Neural cell (in vitro differentiated cells): ENCODE results near the gene SYP. TPM values are rescaled to one million over a fixed set of nuclear protein-coding genes. Genes with fewer than 3 reads are reported as not detected.

Source experiments
- H2AFZ ChIP-seq: fragments of 200-600, 300-800 bp; sonication (generic), shearing (Covaris generic); 2 replicates; pipeline ENCODE4 v1.6.0; 2014; ENCODE audit warnings: low read depth, mild to moderate bottlenecking, antibody characterized with exemption, low read length, moderate library complexity
- H3F3A ChIP-seq: fragments of 200-600 bp; shearing (Covaris generic); 2 replicates; pipeline ENCODE4 v1.6.1; 2016; ENCODE audit warnings: mild to moderate bottlenecking, moderate library complexity, mixed read lengths, antibody characterized with exemption, low read length; ENCODE audit not compliant: insufficient read depth, poor library complexity, severe bottlenecking
- H3K27ac ChIP-seq: fragments of 200-600, 300-800 bp; sonication (generic), shearing (Covaris generic); 2 replicates; pipeline ENCODE4 v1.5.1; 2014; ENCODE audit warnings: mild to moderate bottlenecking, low read length, moderate library complexity
- H3K27me3 ChIP-seq: fragments of 300-800, 200-600 bp; sonication (generic), shearing (Covaris generic); 2 replicates; pipeline ENCODE4 v1.6.0; 2014; ENCODE audit warnings: mild to moderate bottlenecking, low read depth, low read length, moderate library complexity; ENCODE audit not compliant: insufficient read depth
- H3K36me3 ChIP-seq: fragments of 300-800, 200-600 bp; sonication (generic), shearing (Covaris generic); 2 replicates; pipeline ENCODE4 v1.5.1; 2014; ENCODE audit warnings: mild to moderate bottlenecking, antibody characterized with exemption, low read length, moderate library complexity; ENCODE audit not compliant: insufficient read depth
- H3K4me2 ChIP-seq: fragments of 300-800, 200-600 bp; sonication (generic), shearing (Covaris generic); 2 replicates; pipeline ENCODE4 v1.6.0; 2014; ENCODE audit warnings: mild to moderate bottlenecking, low read length
- H3K4me3 ChIP-seq: fragments of 300-800, 200-600 bp; sonication (generic), shearing (Covaris generic); 2 replicates; pipeline ENCODE4 v1.5.1; 2014; ENCODE audit warnings: mild to moderate bottlenecking, low read length, moderate library complexity
- H3K79me2 ChIP-seq: fragments of 200-600 bp; shearing (Covaris generic); replicated peaks from 2 replicates; pipeline ENCODE4 v1.6.0; 2014; ENCODE audit warnings: mild to moderate bottlenecking, low read length, moderate library complexity; ENCODE audit not compliant: insufficient read depth
- H3K9ac ChIP-seq: fragments of 300-800, 200-600 bp; sonication (generic), shearing (Covaris generic); 2 replicates; pipeline ENCODE4 v1.6.1; 2016; ENCODE audit warnings: mild to moderate bottlenecking, low read length, mixed read lengths
- H3K9me2 ChIP-seq: fragments of 200-600 bp; shearing (Covaris generic); 2 replicates; pipeline ENCODE4 v1.6.1; 2016; ENCODE audit warnings: mild to moderate bottlenecking, low read length, mixed read lengths; ENCODE audit not compliant: insufficient read depth
- H3K9me3 ChIP-seq: fragments of 200-600, 300-800 bp; sonication (generic), shearing (Covaris generic); 2 replicates; pipeline ENCODE4 v1.6.1; 2016; ENCODE audit warnings: mild to moderate bottlenecking, mixed run types, low read length, moderate library complexity, mixed read lengths
- H4K20me1 ChIP-seq: fragments of 200-600 bp; shearing (Covaris generic); 2 replicates; pipeline ENCODE4 v1.6.1; 2016; ENCODE audit warnings: mild to moderate bottlenecking, mixed run types; ENCODE audit not compliant: insufficient read depth
- EP300 ChIP-seq: fragments of 450-650 bp; conservative IDR thresholded peaks from 2 replicates; pipeline ENCODE4 v1.6.1; 2014; ENCODE audit warnings: antibody characterized with exemption, mild to moderate bottlenecking, moderate library complexity; ENCODE audit not compliant: poor library complexity, severe bottlenecking
- EZH2 ChIP-seq: fragments of 200-600, 300-800 bp; shearing (Covaris generic), sonication (generic); IDR thresholded peaks from 2 replicates; pipeline ENCODE4 v1.6.1; 2014; ENCODE audit warnings: antibody characterized with exemption, low read length, borderline replicate concordance, mild to moderate bottlenecking; ENCODE audit not compliant: insufficient read depth, poor library complexity, severe bottlenecking
- MXI1 ChIP-seq: fragments of 450-650 bp; conservative IDR thresholded peaks from 2 replicates; pipeline ENCODE4 v1.6.1; 2014; ENCODE audit warnings: antibody characterized with exemption, mild to moderate bottlenecking; ENCODE audit not compliant: poor library complexity, severe bottlenecking
- POLR2AphosphoS5 ChIP-seq: IDR thresholded peaks from 2 replicates; pipeline ENCODE4 v1.6.1; 2012
- RAD21 ChIP-seq: fragments of 450-650 bp; conservative IDR thresholded peaks from 2 replicates; pipeline ENCODE4 v1.6.1; 2014; ENCODE audit warnings: antibody characterized with exemption, mild to moderate bottlenecking, moderate library complexity
- SMC3 ChIP-seq: fragments of 450-650 bp; conservative IDR thresholded peaks from 2 replicates; pipeline ENCODE4 v1.6.1; 2014; ENCODE audit warnings: antibody characterized with exemption, mild to moderate bottlenecking, moderate library complexity; ENCODE audit not compliant: poor library complexity
- TAF1 ChIP-seq: IDR thresholded peaks from 2 replicates; pipeline ENCODE4 v1.6.1; 2012; ENCODE audit warnings: low read depth
- polyA plus RNA-seq: library from polyadenylated mRNA; depleted of rRNA; stranded (reverse); fragments of >200 nt; gene quantifications from 2 replicates; pipeline ENCODE4 v1.2.3, GENCODE V29; 2014
- TF ChIP-seq, protein P1 (sequence below): fragments of 450-650 bp; IDR thresholded peaks from 2 replicates; pipeline ENCODE4 v1.5.1; 2014; ENCODE audit warnings: antibody characterized with exemption, mild to moderate bottlenecking, moderate library complexity; ENCODE audit not compliant: poor library complexity, severe bottlenecking
- TF ChIP-seq, protein P2 (sequence below): IDR thresholded peaks from 2 replicates; pipeline ENCODE4 v1.6.1; 2012; ENCODE audit warnings: borderline replicate concordance

Gene SYP
- polyA plus RNA-seq, 1 donor from 2014 or later = 240 TPM

DNA sequence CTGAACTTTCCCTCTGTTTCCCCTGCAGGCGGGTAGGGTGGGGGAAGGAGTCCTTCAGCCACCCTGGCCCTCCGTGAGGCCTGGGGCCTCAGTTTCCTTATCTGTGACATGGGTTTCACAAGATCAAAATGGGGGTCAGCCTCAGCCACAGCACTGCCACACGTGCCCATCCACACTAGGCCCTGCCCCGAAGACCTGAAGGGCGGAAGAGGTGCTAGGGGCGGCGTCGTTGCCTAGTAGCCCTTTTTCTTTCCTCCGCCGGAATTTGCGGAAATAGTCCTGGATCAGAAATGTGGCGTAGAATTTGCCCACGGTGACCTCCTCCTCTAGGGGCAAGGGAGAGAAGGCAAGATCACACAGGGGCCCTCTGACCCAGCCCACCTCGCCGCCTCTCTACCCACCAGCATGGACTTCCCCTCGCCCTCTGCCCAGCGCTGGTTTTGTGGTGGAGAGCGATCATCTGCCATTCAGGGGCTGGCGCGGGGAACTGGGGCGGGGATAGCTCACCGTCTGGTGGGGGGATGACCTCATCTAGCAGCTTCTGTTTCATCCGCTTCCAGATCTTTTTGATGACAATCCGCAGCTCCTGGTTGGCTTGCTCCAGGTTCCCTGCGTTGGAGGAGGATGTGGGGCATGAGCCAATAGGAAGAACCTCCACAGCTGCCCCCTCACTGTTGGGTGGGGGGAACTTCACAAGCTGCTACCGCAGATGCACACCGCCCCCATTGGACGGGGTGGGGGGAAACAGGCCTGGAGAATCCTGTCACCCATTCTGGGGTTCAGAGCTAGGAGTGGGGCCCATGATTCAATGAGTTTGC lies 9.7 kb upstream of the SYP start:
- Histone ChIP-seq H3F3A (no peaks in the 10 kb centered on the region), H3K27ac (no peak overlapping the region), H3K9me3 (no peaks in the 10 kb centered on the region), H3K79me2 (no peaks in the 10 kb centered on the region), H3K4me2 (no peak overlapping the region), H3K4me3 (no peak overlapping the region), H3K9ac (no peak overlapping the region), H3K27me3 (no peaks in the 10 kb centered on the region), H3K9me2 (no peaks in the 10 kb centered on the region), H4K20me1 (no peaks in the 10 kb centered on the region), H3K36me3 (no peaks in the 10 kb centered on the region), H2AFZ (no peak overlapping the region)
- TF ChIP-seq MXI1 = no peak
- no peak for TF ChIP-seq TAF1
- TF ChIP-seq POLR2AphosphoS5 = no peak
- TF ChIP-seq EP300 = no peak
- TF ChIP-seq SMC3 = no peak
- TF ChIP-seq, protein P1, sequence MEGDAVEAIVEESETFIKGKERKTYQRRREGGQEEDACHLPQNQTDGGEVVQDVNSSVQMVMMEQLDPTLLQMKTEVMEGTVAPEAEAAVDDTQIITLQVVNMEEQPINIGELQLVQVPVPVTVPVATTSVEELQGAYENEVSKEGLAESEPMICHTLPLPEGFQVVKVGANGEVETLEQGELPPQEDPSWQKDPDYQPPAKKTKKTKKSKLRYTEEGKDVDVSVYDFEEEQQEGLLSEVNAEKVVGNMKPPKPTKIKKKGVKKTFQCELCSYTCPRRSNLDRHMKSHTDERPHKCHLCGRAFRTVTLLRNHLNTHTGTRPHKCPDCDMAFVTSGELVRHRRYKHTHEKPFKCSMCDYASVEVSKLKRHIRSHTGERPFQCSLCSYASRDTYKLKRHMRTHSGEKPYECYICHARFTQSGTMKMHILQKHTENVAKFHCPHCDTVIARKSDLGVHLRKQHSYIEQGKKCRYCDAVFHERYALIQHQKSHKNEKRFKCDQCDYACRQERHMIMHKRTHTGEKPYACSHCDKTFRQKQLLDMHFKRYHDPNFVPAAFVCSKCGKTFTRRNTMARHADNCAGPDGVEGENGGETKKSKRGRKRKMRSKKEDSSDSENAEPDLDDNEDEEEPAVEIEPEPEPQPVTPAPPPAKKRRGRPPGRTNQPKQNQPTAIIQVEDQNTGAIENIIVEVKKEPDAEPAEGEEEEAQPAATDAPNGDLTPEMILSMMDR = no peak
- TF ChIP-seq, protein P2, sequence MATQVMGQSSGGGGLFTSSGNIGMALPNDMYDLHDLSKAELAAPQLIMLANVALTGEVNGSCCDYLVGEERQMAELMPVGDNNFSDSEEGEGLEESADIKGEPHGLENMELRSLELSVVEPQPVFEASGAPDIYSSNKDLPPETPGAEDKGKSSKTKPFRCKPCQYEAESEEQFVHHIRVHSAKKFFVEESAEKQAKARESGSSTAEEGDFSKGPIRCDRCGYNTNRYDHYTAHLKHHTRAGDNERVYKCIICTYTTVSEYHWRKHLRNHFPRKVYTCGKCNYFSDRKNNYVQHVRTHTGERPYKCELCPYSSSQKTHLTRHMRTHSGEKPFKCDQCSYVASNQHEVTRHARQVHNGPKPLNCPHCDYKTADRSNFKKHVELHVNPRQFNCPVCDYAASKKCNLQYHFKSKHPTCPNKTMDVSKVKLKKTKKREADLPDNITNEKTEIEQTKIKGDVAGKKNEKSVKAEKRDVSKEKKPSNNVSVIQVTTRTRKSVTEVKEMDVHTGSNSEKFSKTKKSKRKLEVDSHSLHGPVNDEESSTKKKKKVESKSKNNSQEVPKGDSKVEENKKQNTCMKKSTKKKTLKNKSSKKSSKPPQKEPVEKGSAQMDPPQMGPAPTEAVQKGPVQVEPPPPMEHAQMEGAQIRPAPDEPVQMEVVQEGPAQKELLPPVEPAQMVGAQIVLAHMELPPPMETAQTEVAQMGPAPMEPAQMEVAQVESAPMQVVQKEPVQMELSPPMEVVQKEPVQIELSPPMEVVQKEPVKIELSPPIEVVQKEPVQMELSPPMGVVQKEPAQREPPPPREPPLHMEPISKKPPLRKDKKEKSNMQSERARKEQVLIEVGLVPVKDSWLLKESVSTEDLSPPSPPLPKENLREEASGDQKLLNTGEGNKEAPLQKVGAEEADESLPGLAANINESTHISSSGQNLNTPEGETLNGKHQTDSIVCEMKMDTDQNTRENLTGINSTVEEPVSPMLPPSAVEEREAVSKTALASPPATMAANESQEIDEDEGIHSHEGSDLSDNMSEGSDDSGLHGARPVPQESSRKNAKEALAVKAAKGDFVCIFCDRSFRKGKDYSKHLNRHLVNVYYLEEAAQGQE = no peak
- TF ChIP-seq EZH2 = no peak
- no peak for TF ChIP-seq RAD21

- TF ChIP-seq EZH2 (no peak), POLR2AphosphoS5 (no peak), SMC3 (no peak), RAD21 (no peak), TAF1 (no peak), EP300 (no peak), MXI1 (no peak)
- TF ChIP-seq, protein P2 = no peak
- TF ChIP-seq, protein P1 = no peak
- Histone ChIP-seq H3K36me3 (no peaks in the 10 kb centered on the region), H3F3A (no peaks in the 10 kb centered on the region), H4K20me1 (no peaks in the 10 kb centered on the region), H3K4me2 (no peak overlapping the region), H3K4me3 (no peak overlapping the region), H3K9me3 (no peaks in the 10 kb centered on the region), H3K27me3 (no peaks in the 10 kb centered on the region), H2AFZ (no peak overlapping the region), H3K79me2 (no peaks in the 10 kb centered on the region), H3K9me2 (no peaks in the 10 kb centered on the region), H3K27ac (no peak overlapping the region), H3K9ac (no peak overlapping the region)
Measured at GRCh38 chrX:49208399-49208798, 8.4 kb upstream of the SYP start.
